Liver (tissue), 3 donors: ENCODE measurements around the gene USP26.

ENCODE experiments used
- CTCF ChIP-seq: fragments of 150-350 bp; IDR thresholded peaks from 2 replicates; pipeline ENCODE4 v1.5.1; 2017; ENCODE audit warnings: improper control_type of control experiment, low read depth, low read length; ENCODE audit not compliant: missing input control
- MAX ChIP-seq: IDR thresholded peaks from 2 replicates; pipeline ENCODE4 v1.6.1; 2016; ENCODE audit warnings: antibody characterized with exemption
- RAD21 ChIP-seq, 2 donors: IDR thresholded peaks; 2 replicates each; pipeline ENCODE4 v1.6.1; 2016; ENCODE audit warnings: antibody characterized with exemption in 2 of 2, mild to moderate bottlenecking in 2 of 2
- donor health status: healthy.
- donor health status: healthy.

- TF ChIP-seq CTCF: no peak
- no peak for TF ChIP-seq MAX
- TF ChIP-seq RAD21 (IDR thresholded peaks at IDR 0.05): no peak
Measured at GRCh38 chrX:132984058-132984650, 112.8 kb downstream of the USP26 start.
